ENCODE results near the gene XBP1. TPM values are rescaled to one million over a fixed set of nuclear protein-coding genes. Genes with fewer than 3 reads are reported as not detected.
"Not testable (repeated sequence)": the region's sequence is repeated elsewhere in the genome, so short reads cannot be mapped to it uniquely, and the experiment has no call there.

The XBP1 gene
- 71.9 to 73.1 TPM (median 72.7 TPM) in 3 replicates for total RNA-seq

GRCh38 chr22:28800308-28801041, at the start of gene XBP1:
Gene XBP1, minus strand, starts transcription at chr22:28800569.
- no peak for TF ChIP-seq CTCF (IDR thresholded peaks at IDR 0.05; ENCODE audit: unreplicated experiment)
- H3K27me3 Mint-ChIP-seq (ENCODE audit: low read depth) = no peaks in the 10 kb centered on the region
- peak; percentile 87 to 96 for DNase-seq (ENCODE audit: low spot score in 2 of 2, unreplicated experiment in 2 of 2)
- peaks cover 26% of the 10 kb centered on the region for H3K4me1 Mint-ChIP-seq
- H3K9me3 Mint-ChIP-seq = no peaks in the 10 kb centered on the region
- peak within 1 kb of the TSS; percentile 91 for H3K4me3 Mint-ChIP-seq
- H3K36me3 Mint-ChIP-seq = peaks cover 15% of the 10 kb centered on the region
- H3K27ac Mint-ChIP-seq = peak within 1 kb of the TSS; percentile 100

- no peak overlapping the region for H3K4me3 Mint-ChIP-seq
- H3K9me3 Mint-ChIP-seq = peaks cover 7% of the 10 kb centered on the region
- peaks cover 13% of the 10 kb centered on the region for H3K36me3 Mint-ChIP-seq
- DNase-seq (ENCODE audit: low spot score in 2 of 2, unreplicated experiment in 2 of 2) = no peak
- H3K27me3 Mint-ChIP-seq (ENCODE audit: low read depth) = no peaks in the 10 kb centered on the region
- no peaks in the 10 kb centered on the region for H3K4me1 Mint-ChIP-seq
- TF ChIP-seq CTCF (IDR thresholded peaks at IDR 0.05; ENCODE audit: unreplicated experiment) = no peak
- H3K27ac Mint-ChIP-seq = no peak overlapping the region
Measured at GRCh38 chr22:28846994-28847393, 46.6 kb upstream of the XBP1 start.

GRCh38 chr22:28844277-28844676, 43.9 kb upstream of the XBP1 start:
- not testable (repeated sequence) for H3K27me3 Mint-ChIP-seq (ENCODE audit: low read depth); H3K4me3 Mint-ChIP-seq; DNase-seq (ENCODE audit: low spot score in 2 of 2, unreplicated experiment in 2 of 2); H3K27ac Mint-ChIP-seq; H3K4me1 Mint-ChIP-seq; H3K36me3 Mint-ChIP-seq; H3K9me3 Mint-ChIP-seq

GRCh38 chr22:28843633-28844032, 43.3 kb upstream of the XBP1 start:
- Mint-ChIP-seq H3K4me1 (no peaks in the 10 kb centered on the region), H3K27ac (no peak overlapping the region), H3K36me3 (peaks cover 9% of the 10 kb centered on the region), H3K27me3 (ENCODE audit: low read depth) (no peaks in the 10 kb centered on the region), H3K9me3 (peaks cover 7% of the 10 kb centered on the region), H3K4me3 (no peak overlapping the region)
- no peak for DNase-seq (ENCODE audit: low spot score in 2 of 2, unreplicated experiment in 2 of 2)
- no peak for TF ChIP-seq CTCF (IDR thresholded peaks at IDR 0.05; ENCODE audit: unreplicated experiment)

GRCh38 chr22:28841111-28841510, 40.7 kb upstream of the XBP1 start:
- Mint-ChIP-seq H3K4me1 (no peaks in the 10 kb centered on the region), H3K27ac (no peak overlapping the region), H3K9me3 (no peaks in the 10 kb centered on the region), H3K27me3 (ENCODE audit: low read depth) (no peaks in the 10 kb centered on the region), H3K4me3 (no peak overlapping the region), H3K36me3 (peaks cover 2% of the 10 kb centered on the region)
- no peak for TF ChIP-seq CTCF (IDR thresholded peaks at IDR 0.05; ENCODE audit: unreplicated experiment)
- no peak for DNase-seq (ENCODE audit: low spot score in 2 of 2, unreplicated experiment in 2 of 2)

GRCh38 chr22:28838971-28839370, 38.6 kb upstream of the XBP1 start:
- DNase-seq (ENCODE audit: low spot score in 2 of 2, unreplicated experiment in 2 of 2) = no peak
- Mint-ChIP-seq H3K4me1 (no peaks in the 10 kb centered on the region), H3K9me3 (no peaks in the 10 kb centered on the region), H3K27me3 (ENCODE audit: low read depth) (no peaks in the 10 kb centered on the region), H3K36me3 (peaks cover 3% of the 10 kb centered on the region), H3K27ac (no peak overlapping the region), H3K4me3 (no peak overlapping the region)
- no peak for TF ChIP-seq CTCF (IDR thresholded peaks at IDR 0.05; ENCODE audit: unreplicated experiment)

All from mesothelial cell of epicardium (in vitro differentiated cells).